HG03103 (cell line): ENCODE results near the gene F5.

ENCODE experiments used
- ATAC-seq: cut with Tn5 transposase; IDR thresholded peaks from one replicate; pipeline ENCODE4 v1.9.1; 2021; ENCODE audit warnings: low read depth; ENCODE audit not compliant: unreplicated experiment

The F5 gene

DNA sequence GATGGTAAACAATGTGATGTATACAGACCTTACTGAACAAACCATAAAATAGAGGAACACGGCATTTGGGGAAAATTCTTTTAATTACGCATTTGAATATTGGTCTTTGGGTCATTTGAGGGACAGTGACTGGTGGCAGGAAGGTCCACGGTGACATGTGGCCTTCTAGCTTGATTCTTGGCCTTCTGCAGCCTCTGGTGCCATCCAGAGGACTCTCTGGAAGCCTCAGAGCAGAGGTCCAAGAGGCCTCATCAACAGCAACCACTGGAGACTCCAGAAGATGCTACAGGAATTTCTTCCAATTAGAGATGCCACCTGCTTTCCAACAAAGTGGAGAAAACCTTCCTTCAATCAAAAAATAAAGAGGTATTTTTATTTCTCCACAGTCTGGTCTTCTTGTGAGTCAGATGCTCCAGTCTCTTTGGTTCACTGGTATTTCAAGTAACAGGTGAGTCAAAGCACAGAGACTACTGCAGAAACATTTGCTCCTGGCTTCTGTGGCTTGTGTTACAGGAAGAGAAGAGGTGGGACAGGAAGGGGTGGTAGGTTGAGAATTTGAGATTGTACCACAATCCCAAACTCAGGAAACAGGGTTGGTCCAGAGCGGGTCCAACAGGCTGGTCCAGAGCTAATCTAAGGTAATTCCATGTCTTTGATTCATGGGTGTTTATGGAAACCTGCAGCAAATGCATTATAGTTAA lies 2.7 kb upstream of the F5 start:
- no peak for ATAC-seq

DNA sequence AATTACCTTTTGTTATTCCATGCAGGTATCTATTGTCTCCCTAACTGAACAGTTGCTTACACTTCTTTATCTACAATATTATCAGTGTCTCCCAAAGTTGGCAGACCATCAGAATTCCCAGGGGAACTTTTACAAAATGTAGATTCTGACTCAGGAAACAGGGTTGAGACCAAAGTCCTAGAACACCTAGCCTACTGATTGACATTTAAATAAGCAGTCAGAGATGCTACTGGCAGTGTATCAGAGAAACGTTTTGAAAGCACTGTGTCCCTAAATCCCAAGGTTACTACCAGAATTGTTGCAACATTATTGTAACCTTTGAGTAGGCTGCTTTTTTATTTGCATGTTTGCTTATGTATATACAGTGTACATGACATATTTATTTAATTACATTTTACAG lies 1.8 kb upstream of the F5 start:
- ATAC-seq: no peak

DNA sequence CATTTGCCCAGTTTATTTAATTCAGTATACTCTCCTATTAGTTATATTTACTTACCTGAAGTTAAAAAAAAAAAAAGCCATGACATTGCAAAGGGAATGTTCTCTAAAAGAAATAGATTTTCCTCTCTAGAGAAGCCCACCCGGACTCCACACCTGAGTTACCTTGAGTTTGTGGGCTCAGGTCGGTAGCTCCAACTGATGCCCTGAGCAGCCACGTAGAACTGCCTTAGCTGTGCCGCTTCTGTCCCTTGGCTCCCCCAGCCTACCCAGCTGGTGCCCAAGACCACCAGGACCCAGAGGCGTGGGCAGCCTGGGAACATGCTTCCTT lies 250 bp downstream of the F5 start:
- peak; percentile 25 for ATAC-seq

DNA sequence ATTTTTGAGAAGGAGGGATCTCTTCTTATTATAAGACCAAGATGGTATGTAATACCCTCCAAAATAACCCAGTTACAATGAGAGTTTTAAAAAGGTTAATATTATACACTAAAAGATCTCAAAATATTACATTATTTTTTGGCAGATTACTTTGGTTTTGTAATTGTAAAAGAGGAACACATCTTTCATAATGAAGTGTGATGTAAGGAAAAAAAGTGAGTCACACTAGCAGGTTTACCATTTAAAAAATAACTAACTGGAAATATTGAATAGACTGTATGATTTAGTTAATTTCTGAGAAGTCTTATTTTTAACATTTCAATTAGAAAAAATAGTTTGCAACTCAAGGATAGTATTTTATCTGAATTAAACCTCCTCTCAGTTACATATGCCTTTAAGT lies 1.1 kb downstream of the F5 start:
- ATAC-seq: no peak

DNA sequence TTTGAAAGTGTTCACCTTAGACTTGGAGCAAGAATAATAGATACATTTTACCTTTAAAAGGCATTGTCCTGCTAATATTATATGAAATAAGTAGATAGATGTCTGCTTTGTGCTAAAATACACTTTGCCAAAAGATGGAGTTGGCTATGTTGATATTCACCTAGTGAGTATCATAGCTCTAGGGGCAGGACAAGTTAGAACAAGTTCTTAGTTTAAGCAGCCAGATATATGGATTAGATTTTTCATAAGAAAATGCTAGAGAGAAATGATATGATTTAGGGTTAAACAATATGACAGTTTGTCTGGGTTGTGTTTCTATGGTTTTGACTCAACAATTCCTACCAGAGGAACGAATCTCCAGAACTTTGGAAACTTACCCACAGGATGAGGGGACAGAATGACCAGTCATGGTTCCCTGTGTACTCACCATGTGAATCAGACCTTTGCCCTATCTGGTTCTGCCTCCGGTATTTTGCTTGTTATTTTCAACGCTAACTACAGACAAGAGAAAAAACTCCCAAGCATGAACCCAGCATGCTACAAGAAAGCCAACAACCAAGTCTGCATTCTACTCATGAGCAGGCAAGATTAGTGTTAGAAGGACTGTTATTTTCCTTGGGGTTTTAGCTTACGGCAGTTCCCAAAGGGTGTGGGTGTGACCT lies 1.7 kb downstream of the F5 start:
- ATAC-seq: no peak

DNA sequence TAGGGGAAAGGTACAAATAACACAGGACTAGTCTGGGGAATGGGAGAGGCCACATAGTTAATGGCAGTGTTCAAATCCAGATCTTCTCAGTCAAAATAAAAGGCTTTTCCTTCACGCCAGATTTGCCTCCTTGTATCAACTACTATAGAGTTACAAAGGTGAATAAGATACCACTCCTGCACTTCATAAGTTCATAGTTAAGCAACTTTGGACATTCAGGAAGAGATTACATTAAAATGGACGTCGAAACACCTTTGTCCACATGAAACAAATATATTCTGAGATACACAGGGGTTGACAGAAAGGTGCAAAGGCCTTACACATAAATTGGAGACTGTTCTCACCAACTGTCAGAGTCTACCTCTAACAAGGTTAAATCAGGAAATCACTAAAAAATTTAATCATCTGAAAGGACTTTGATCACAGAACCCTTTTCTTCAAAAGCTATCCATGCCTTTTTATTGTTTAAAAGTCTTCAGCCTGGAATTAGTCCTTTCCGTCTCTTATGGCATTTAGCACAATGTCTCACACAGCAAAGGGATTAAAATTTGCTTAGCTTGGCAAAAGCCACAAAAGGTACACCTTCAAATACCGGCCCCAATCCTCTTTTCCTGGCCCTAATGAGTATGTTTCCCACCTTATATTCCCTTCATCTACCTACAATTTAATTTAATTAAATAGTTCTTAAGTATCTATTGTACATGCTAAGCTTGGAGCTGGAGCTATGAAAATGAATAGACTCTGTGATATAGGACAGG lies 8.1 kb downstream of the F5 start:
- no peak for ATAC-seq

DNA sequence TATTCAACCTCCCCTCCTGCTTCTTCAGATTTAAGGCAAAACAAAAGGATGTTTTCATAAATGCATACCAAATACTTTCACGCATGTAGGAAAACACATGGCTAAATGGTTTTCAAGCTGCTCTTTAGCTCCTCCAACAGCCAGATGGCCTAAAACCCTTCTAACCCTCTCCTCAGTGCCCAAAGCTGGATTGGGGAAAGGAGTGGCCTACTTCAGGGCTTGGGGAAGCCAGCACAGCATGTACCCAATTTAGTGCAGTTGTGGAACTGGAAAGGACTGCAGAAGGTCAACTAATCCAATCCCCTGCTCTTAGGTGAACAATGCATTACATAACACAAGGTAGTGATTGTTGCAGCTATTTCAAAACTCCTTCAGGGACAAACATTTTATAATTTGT lies 9.3 kb downstream of the F5 start:
- ATAC-seq: no peak

DNA sequence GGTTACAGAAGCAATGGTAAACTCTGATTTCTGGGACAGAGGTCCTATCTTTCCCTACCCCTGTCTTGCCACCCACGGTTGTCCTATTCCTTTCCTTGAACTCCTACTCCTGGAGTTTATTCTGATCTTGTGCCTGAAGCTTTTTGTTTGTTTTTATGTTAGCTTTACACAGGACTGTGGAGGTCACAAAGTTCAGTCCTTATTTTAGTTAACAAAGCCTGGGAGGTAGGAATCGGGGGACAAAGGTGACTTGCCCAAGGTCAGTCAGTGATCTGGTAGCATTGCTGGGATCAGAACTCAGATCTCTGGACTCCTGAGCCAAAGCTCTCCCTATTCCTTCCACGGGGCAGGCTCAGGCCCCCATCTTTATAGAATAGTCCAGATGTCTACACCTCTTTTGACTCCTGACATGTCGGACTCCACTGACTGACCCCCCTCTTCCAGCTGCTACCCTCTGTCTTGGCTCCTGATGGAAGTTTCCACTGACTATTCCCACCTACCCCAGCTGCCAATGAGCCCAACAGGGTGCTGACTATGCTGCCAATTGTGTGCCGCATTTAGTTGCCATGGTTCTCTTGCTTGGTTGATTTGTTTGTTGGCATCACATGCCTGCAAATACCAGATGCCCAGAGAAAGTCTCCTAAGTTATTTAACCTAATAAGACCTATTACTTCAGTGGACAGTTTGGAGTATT lies 9.9 kb downstream of the F5 start:
- no peak for ATAC-seq

DNA sequence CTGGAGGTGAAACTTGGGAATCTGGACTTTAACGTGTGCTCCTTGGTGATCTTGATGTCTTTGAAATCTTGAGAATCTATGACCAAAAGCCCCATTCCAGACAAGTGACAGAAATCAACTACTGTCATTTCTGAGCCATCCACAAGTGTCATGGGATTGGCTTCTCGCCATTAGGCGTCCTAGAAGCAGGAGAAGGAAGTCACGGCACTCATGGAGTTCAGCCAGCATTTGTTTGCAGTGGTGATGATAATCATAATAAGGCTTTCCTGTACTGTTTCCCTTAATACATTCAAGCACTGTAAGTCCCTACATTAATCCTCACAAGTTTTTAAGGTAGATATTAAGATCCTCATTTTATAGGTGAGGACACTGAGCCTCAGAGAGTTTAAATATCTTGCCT lies 11.9 kb downstream of the F5 start:
- ATAC-seq: no peak

DNA sequence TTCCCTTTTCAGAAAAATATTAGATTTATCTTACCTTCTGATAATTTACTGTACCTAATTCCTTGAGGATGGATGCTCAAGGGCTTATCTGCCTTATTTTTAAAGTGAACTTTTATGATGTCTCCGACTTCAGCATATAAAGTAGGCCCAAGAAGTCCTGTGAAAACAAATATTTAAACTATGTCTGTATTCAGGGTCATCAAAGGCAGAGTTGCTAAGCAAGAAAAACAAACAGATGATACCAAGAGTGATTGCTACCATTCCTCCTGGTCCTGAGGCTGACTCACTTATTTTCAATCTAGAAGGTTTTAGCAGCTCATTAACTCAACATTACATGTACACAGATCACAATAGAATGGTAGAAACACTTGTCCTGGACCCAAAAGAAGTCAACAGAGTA lies 14.1 kb downstream of the F5 start:
- ATAC-seq: no peak

DNA sequence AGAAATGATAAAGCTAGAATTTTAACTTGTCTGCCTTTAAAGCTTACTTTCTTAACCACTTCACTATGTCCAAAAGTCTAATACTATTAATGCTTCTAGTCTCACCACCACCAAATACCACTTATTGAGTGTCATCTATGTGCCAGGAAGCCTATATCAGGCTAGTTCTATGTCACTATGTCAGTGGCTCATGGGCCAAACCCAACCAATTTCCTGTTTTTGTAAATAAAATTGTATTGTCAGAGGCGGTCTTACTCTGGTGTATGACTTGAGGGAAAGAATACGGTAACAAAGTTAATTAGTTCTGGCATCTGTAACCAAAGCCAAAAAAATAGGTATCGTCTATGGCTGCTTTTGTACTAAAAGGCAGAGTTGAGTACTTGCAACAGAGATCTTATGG lies 14.8 kb downstream of the F5 start:
- ATAC-seq: no peak

DNA sequence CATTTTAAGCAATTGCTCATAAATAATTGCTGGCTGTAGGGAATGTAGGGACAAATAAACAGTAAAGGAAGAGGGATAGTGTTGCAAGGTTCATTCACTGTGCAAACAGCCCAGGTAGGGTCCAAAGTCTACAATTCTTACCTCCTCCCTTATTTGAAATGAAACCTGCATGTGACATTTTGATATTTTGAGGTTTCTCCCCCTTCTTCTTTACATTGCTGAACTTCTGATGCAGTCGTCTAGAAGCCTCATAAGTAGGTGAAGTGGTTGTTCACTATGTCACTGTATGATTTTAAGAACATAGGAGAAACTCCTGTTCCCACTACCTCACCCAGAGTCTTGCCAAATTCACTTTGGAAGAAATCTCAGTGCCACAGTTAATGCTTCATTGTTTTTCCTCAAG lies 16.1 kb downstream of the F5 start:
- no peak for ATAC-seq

DNA sequence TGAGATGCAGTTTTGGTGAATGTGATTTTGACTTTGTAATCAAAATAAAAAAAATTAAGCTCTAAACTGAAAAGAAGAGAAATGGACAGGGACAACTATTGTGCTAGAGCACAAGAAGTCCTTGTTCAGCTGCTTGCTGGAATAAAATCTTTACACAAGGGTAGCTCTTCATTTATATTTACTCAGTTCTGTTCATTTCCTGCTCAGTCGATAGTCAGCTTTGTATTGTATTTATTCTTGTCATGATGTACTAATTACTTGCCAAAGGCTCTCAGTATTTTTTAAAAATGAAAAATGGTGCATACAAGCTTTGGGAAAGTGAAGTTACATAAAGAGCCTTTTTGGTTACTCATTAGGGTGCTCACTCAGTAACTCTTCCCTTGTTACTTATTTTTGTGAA lies 17.8 kb downstream of the F5 start:
- no peak for ATAC-seq

DNA sequence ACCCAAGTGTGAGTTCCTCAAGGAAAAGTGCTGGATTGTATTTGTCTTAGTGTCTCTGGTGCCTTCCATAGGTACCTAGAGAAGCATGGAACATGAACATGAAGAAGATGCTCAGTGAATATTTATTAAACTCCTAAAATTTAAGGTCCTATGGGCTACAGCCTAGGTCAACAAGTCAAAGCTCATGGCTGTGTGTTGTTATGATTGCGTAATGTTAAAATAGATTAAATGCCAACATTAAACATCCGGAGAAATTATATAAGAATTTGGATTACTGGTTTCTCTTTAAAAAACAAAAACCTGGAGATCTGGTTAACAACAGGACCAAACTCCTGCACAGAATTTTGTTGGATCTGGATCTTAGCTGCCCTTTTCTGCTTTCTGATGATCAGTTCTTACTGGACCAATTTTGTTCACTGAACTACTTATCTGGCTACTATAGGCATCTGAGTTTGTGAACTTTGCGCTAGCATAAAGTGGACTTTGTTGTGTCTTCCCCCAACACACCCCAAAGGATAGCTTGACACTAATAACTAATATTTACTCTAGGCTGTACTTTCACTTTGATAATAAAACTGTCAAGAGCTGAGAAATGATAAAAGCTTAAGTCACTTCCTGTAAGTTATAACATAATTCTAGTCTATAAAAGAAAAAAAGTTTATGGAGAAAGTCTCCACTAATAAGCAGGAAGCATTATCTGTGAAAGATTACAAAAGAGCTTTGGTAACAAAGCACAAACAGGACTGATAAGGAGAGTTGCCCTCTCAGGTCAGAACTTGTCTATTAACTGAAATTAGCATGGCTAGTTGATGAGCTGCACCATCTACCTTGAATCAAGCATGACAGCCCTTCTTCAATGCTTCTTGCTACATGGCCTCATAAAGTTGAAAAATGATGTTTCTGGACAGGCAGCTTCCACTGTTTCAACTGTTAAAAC lies 20.7 kb downstream of the F5 start:
- no peak for ATAC-seq

DNA sequence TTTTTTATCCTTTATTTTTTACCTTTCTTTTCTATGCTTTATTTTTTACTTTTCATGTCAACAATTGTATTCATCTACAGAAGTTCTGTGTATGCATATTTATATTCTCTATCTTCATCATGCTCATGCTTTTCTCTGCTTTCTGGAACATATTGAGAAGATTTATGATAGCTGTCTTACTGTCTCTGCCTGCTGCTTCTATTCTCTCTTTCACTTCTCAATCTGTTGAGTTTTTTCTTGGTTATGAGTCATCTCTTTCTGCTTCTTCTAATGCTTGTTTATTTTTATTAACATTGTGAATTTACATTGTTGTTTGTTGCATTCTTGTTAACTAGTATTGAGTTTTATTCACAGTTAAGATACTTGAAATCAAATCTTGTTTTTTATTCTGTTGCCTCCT lies 22.6 kb downstream of the F5 start:
- ATAC-seq: no peak

DNA sequence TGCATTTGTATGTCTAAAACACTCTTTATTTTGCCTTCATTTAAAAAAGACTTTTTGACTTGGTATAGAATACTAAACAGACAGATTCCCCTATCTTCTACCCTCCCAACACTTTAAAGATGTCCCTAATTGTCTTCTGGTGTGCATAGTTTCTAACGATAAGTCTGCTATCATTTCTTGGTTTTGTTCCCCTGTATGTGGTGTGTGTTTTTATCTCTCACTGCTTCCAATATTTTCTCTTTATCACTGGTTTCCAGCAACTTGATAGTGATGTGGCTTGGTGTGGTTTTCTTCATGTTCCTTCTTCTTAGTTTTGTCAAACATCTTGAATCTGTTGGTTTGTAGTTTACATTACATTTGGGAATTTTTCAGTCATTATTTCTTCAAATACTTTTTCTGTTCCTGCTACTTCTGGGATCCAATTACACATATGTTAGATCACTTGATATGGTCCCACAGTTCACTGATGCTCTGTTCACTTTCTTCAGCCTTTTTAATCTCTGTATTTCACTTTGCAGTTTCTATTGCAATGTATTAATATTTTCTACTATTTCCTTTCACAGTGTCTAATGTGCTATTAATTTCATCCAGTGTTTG lies 23.2 kb downstream of the F5 start:
- ATAC-seq: no peak

DNA sequence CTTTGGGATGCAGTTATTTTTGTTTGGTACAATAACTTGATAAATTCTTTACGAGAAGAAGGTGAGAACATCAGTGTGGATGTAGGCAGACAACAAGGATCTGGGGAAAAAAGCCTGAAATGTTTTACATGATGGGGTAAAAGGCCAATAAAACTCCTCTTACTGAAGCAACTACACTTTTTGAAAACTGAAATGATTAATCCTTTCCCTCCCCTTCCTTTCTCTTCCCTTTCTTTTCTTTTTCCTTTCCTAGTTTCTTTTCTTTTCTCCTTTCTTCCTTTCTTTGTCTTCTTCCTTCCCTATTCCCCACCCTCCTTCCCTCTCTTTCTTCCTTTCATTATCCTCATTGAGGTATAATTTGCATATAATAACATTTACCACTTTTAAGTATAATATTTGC lies 24.6 kb downstream of the F5 start:
- ATAC-seq: no peak

DNA sequence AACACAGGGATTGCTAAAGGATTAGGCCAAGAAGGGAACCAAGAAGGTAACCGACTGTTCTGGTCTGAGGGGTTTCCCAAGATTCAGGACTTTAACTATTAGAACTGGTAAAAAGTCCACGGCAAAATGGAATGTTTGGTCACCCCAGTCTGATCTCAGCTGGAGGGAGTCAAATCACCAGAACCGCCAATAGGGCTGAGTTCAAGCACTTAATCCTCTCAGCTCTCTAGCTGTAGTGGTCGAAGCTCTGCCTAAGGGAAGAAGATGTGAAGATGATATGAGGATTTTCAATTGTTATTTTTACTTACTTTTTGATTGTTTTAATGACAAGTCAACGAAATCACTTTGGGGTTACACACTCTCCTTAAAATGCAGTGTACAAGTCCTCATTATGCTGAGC lies 29.1 kb downstream of the F5 start:
- ATAC-seq: no peak

DNA sequence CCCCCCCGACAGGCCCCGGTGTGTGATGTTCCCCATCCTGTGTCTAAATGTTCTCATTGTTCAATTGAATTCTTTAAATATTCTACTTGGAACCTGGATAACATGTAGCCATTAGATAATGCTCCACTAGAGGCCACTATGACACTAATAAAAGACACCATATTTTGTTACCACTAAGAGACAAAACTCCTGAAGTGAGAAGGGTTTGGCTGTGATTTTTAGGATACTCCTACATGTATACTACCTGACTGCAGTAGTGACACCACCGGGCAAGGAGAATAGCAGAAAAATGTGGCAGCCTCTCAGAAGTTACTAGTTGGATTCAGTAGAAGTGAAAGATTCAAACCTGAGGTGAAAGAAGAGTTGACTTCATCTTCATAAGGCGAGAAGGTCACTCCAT lies 36.0 kb downstream of the F5 start:
- ATAC-seq: peak; percentile 77

DNA sequence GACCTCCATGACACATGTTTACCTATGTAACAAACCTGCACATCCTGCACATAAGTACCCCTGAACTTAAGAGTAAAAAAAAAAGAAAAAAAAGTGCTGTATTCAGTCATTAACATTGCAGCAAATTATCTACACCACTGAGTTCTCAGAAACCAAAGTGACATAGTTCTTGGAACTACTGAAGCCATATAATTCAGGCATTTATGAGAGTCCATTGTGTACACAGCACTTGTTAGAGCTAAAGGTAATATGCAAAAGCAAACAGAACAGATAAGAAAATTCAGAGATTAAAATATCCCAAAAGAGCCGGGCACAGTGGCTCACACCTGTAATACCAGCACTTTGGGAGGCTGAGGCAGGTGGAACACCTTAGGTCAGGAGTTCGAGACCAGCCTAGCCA lies 38.0 kb downstream of the F5 start:
- no peak for ATAC-seq
